NOMO-1 (cell line): ENCODE measurements around the gene HSF5.

Source experiments
- DNase-seq, 2 experiments: peaks; one replicate each; lab custom pipeline; 2025; ENCODE audit not compliant: unreplicated experiment in 2 of 2; lab: John Stamatoyannopoulos, UW

Gene HSF5

GRCh38 chr17:58388302-58389190 lies 99.7 kb downstream of the HSF5 start:
- no peak for DNase-seq

GRCh38 chr17:58387834-58388233 lies 100.4 kb downstream of the HSF5 start:
- no peak for DNase-seq

GRCh38 chr17:58386708-58387107 lies 101.5 kb downstream of the HSF5 start:
- no peak for DNase-seq

GRCh38 chr17:58385359-58385899 lies 102.8 kb downstream of the HSF5 start:
- DNase-seq, result no peak

- peak in 1 of 2 experiments; percentile 63 for DNase-seq
These were observed 103.3 kb downstream of the HSF5 start for GRCh38 chr17:58384897-58385296.

GRCh38 chr17:58383892-58384462 lies 104.2 kb downstream of the HSF5 start:
- no peak for DNase-seq

- no peak for DNase-seq
These were observed 105.4 kb downstream of the HSF5 start for GRCh38 chr17:58382872-58383242.

- DNase-seq, result no peak
These were observed 105.9 kb downstream of the HSF5 start for GRCh38 chr17:58382108-58382871.

GRCh38 chr17:58381124-58382035 lies 106.8 kb downstream of the HSF5 start:
- DNase-seq, result no peak

GRCh38 chr17:58380207-58381123 lies 107.7 kb downstream of the HSF5 start:
- DNase-seq, result no peak

- DNase-seq, result no peak
These were observed 108.7 kb downstream of the HSF5 start for GRCh38 chr17:58379511-58379824.

- DNase-seq, result no peak
These were observed 109.3 kb downstream of the HSF5 start for GRCh38 chr17:58378733-58379510.

- DNase-seq, result no peak
These were observed 110.5 kb downstream of the HSF5 start for GRCh38 chr17:58377661-58378060.

- no peak for DNase-seq
These were observed 111.1 kb downstream of the HSF5 start for GRCh38 chr17:58377093-58377601.

- DNase-seq, result peak; percentile 68 to 77
These were observed 111.7 kb downstream of the HSF5 start for GRCh38 chr17:58376472-58377000.

- peak; percentile 26 to 28 for DNase-seq
These were observed 112.4 kb downstream of the HSF5 start for GRCh38 chr17:58375811-58376210.

- DNase-seq, result peak; percentile 22 to 53
These were observed 113.0 kb downstream of the HSF5 start for GRCh38 chr17:58375256-58375655.

- no peak for DNase-seq
These were observed 114.3 kb downstream of the HSF5 start for GRCh38 chr17:58373923-58374322.
